ENCODE results near the gene SEMA5B. TPM values are rescaled to one million over a fixed set of nuclear protein-coding genes. Genes with fewer than 3 reads are reported as not detected.

Gene SEMA5B
- polyA plus RNA-seq, 1 donor from 2014 or later = 7.0 TPM

GRCh38 chr3:122927726-122928125 lies 99.8 kb downstream of the SEMA5B start:
- Histone ChIP-seq H3K27me3 (ENCODE audit: insufficient read depth, low read depth, low read length) (no peaks in the 10 kb centered on the region), H3K79me2 (replicated peaks; ENCODE audit: insufficient read depth, low read length) (no peaks in the 10 kb centered on the region), H3F3A (ENCODE audit: insufficient read depth, low read length, poor library complexity, severe bottlenecking) (no peaks in the 10 kb centered on the region), H3K4me3 (ENCODE audit: low read length) (no peak overlapping the region), H3K9me2 (ENCODE audit: insufficient read depth, low read length) (no peaks in the 10 kb centered on the region), H3K36me3 (ENCODE audit: insufficient read depth, low read length) (no peaks in the 10 kb centered on the region), H4K20me1 (ENCODE audit: insufficient read depth) (no peaks in the 10 kb centered on the region), H2AFZ (ENCODE audit: low read depth, low read length) (no peak overlapping the region), H3K9me3 (ENCODE audit: low read length) (no peaks in the 10 kb centered on the region), H3K4me2 (ENCODE audit: low read length) (no peak overlapping the region), H3K27ac (ENCODE audit: low read length) (no peak overlapping the region), H3K9ac (ENCODE audit: low read length) (no peak overlapping the region)
- no peak for TF ChIP-seq EP300 (conservative IDR thresholded peaks at IDR 0.05; ENCODE audit: poor library complexity, severe bottlenecking)
- TF ChIP-seq RAD21 (conservative IDR thresholded peaks at IDR 0.05) = no peak
- TF ChIP-seq TAF1 (IDR thresholded peaks at IDR 0.05; ENCODE audit: low read depth) = no peak
- no peak for TF ChIP-seq CTCF (IDR thresholded peaks at IDR 0.05; ENCODE audit: poor library complexity, severe bottlenecking)
- TF ChIP-seq POLR2AphosphoS5 (IDR thresholded peaks at IDR 0.05) = no peak
- no peak for TF ChIP-seq SMC3 (conservative IDR thresholded peaks at IDR 0.05; ENCODE audit: poor library complexity)

GRCh38 chr3:122926811-122927210 lies 100.8 kb downstream of the SEMA5B start:
- H3K9ac ChIP-seq (ENCODE audit: low read length) = no peak overlapping the region
- H3F3A ChIP-seq (ENCODE audit: insufficient read depth, low read length, poor library complexity, severe bottlenecking) = no peaks in the 10 kb centered on the region
- H3K9me3 ChIP-seq (ENCODE audit: low read length) = no peaks in the 10 kb centered on the region
- H3K79me2 ChIP-seq (replicated peaks; ENCODE audit: insufficient read depth, low read length) = no peaks in the 10 kb centered on the region
- H3K9me2 ChIP-seq (ENCODE audit: insufficient read depth, low read length) = no peaks in the 10 kb centered on the region
- H4K20me1 ChIP-seq (ENCODE audit: insufficient read depth) = no peaks in the 10 kb centered on the region
- TF ChIP-seq POLR2AphosphoS5 (IDR thresholded peaks at IDR 0.05) (no peak), REST (IDR thresholded peaks at IDR 0.05; ENCODE audit: borderline replicate concordance) (no peak), CTCF (IDR thresholded peaks at IDR 0.05; ENCODE audit: poor library complexity, severe bottlenecking) (no peak), RAD21 (conservative IDR thresholded peaks at IDR 0.05) (no peak), MXI1 (conservative IDR thresholded peaks at IDR 0.05; ENCODE audit: poor library complexity, severe bottlenecking) (no peak), EZH2 (IDR thresholded peaks at IDR 0.05; ENCODE audit: borderline replicate concordance, insufficient read depth, low read length, poor library complexity, severe bottlenecking) (no peak), EP300 (conservative IDR thresholded peaks at IDR 0.05; ENCODE audit: poor library complexity, severe bottlenecking) (no peak), TAF1 (IDR thresholded peaks at IDR 0.05; ENCODE audit: low read depth) (no peak), SMC3 (conservative IDR thresholded peaks at IDR 0.05; ENCODE audit: poor library complexity) (no peak)
- H3K4me2 ChIP-seq (ENCODE audit: low read length) = no peak overlapping the region
- H3K27ac ChIP-seq (ENCODE audit: low read length) = no peak overlapping the region
- no peak overlapping the region for H3K4me3 ChIP-seq (ENCODE audit: low read length)
- H3K27me3 ChIP-seq (ENCODE audit: insufficient read depth, low read depth, low read length) = no peaks in the 10 kb centered on the region
- H2AFZ ChIP-seq (ENCODE audit: low read depth, low read length) = no peak overlapping the region
- H3K36me3 ChIP-seq (ENCODE audit: insufficient read depth, low read length) = no peaks in the 10 kb centered on the region
